ENCODE results near the gene SFT2D2. TPM values are rescaled to one million over a fixed set of nuclear protein-coding genes. Genes with fewer than 3 reads are reported as not detected.

Gene SFT2D2
- total RNA-seq, 4 donors from 2014 or later = 38.4 to 111 (median 59.2) TPM

DNA sequence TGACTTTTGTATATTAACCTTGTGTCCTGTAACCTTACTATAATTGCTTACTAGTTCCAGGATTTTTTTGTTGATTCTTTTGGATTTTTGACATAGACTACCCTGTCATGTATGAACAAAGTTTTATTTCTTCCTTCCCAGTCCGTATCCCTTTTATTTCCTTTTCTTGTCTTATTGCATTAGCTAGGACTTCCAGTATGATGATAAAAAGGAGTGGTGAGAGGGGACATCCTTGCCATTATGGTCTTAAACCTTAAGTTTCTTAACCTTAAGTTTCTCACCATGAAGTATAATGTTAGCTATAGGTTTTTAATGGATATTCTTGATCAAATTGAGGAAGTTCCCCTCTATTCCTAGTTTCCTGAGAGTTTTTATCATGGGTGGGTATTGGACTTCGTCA lies 30.4 kb downstream of the SFT2D2 start:
- Histone ChIP-seq H3K36me3 (no peaks in the 10 kb centered on the region), H3K4me1 (no peaks in the 10 kb centered on the region), H3K27ac (no peak overlapping the region), H3K4me3 (no peak overlapping the region), H3K9me3 (peaks cover 0 to 10% of the 10 kb centered on the region in 2 donors), H3K27me3 (no peaks in the 10 kb centered on the region)
- DNase-seq = no peak
- intact Hi-C loops (cut with DNase I; ENCODE audit: low total_unique reads) = no loop called here
- TF ChIP-seq, protein P1, sequence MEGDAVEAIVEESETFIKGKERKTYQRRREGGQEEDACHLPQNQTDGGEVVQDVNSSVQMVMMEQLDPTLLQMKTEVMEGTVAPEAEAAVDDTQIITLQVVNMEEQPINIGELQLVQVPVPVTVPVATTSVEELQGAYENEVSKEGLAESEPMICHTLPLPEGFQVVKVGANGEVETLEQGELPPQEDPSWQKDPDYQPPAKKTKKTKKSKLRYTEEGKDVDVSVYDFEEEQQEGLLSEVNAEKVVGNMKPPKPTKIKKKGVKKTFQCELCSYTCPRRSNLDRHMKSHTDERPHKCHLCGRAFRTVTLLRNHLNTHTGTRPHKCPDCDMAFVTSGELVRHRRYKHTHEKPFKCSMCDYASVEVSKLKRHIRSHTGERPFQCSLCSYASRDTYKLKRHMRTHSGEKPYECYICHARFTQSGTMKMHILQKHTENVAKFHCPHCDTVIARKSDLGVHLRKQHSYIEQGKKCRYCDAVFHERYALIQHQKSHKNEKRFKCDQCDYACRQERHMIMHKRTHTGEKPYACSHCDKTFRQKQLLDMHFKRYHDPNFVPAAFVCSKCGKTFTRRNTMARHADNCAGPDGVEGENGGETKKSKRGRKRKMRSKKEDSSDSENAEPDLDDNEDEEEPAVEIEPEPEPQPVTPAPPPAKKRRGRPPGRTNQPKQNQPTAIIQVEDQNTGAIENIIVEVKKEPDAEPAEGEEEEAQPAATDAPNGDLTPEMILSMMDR (IDR thresholded peaks at IDR 0.05) = no peak
- TF ChIP-seq POLR2A (IDR thresholded peaks at IDR 0.05) = no peak

DNA sequence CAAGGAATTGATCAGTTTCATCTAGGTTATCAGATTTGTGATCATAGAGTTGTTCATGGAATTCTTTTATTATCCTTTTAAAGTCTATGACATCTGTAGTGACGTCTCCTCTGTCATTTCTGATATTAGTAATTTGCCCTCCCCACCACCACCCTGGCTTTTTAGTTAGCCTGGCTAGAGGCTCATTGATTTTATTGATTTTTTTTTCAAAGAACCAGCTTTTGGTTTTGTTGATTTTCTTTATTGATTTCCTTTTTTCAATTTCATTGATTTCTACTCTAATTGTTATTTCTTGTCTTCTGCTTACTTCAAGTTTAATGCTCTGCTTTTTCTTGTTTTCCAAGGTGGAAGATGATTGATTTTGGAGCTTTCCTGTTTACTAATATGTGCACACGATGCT lies 31.6 kb downstream of the SFT2D2 start:
- no peak overlapping the region for H3K27ac ChIP-seq
- peaks cover 0 to 10% of the 10 kb centered on the region in 2 donors for H3K9me3 ChIP-seq
- H3K4me3 ChIP-seq = no peak overlapping the region
- no peaks in the 10 kb centered on the region for H3K27me3 ChIP-seq
- intact Hi-C loops (cut with DNase I; ENCODE audit: low total_unique reads) = no loop called here
- TF ChIP-seq, protein P1 (IDR thresholded peaks at IDR 0.05) = no peak
- TF ChIP-seq POLR2A (IDR thresholded peaks at IDR 0.05) = no peak
- no peaks in the 10 kb centered on the region for H3K36me3 ChIP-seq
- no peak for DNase-seq
- peaks cover 0 to 4% of the 10 kb centered on the region in 2 donors for H3K4me1 ChIP-seq

DNA sequence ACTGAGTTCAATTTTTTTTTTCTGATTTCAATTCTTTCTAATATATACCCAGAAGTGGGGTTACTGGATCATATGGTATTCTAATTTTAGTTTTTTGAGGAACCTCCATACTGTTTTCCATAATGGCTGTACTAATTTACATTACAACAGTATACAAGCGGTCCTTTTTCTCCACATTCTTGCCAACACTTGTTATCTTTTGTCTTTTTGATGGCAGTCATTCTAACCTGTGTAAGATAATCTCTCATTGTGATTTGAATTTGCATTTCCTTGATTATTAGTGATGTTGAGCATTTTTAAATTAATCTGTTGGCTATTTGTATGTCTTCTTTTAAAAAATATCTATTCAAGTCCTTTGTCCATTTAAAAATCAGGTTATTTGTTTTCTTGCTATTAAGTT lies 33.8 kb downstream of the SFT2D2 start:
- Histone ChIP-seq H3K27ac (no peak overlapping the region), H3K36me3 (no peaks in the 10 kb centered on the region), H3K9me3 (peaks cover 0 to 10% of the 10 kb centered on the region in 2 donors), H3K4me3 (no peak overlapping the region), H3K4me1 (peaks cover 0 to 4% of the 10 kb centered on the region in 2 donors), H3K27me3 (no peaks in the 10 kb centered on the region)
- TF ChIP-seq, protein P1 (IDR thresholded peaks at IDR 0.05) = no peak
- TF ChIP-seq POLR2A (IDR thresholded peaks at IDR 0.05) = no peak
- no peak for DNase-seq
- intact Hi-C loops (cut with DNase I; ENCODE audit: low total_unique reads) = no loop called here

DNA sequence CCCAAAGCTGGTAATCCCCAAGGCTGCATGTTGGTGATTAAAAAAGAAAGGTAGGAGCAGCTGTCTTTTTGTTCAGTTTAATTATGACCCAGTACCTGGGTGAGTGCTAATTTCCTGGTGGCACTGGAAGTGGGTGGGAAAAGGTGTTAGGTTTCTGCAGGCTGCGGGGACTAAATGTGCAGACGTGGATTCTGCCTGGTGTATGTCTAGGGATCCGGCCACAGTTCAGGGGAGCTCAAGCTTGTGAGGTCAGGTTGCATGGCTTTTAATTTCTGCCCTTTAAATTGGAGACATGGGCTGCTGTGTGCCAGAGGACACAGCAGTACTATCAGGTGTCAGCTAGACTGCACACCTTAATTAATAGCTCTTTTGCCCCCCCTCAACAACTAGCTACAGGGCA lies 34.6 kb downstream of the SFT2D2 start:
- H3K27ac ChIP-seq = no peak overlapping the region
- peaks cover 0 to 10% of the 10 kb centered on the region in 2 donors for H3K9me3 ChIP-seq
- H3K4me1 ChIP-seq = peaks cover 0 to 4% of the 10 kb centered on the region in 2 donors
- TF ChIP-seq, protein P1 (IDR thresholded peaks at IDR 0.05) = no peak
- TF ChIP-seq POLR2A (IDR thresholded peaks at IDR 0.05) = no peak
- intact Hi-C loops (cut with DNase I; ENCODE audit: low total_unique reads) = no loop called here
- no peaks in the 10 kb centered on the region for H3K27me3 ChIP-seq
- no peak for DNase-seq
- H3K4me3 ChIP-seq = no peak overlapping the region
- no peaks in the 10 kb centered on the region for H3K36me3 ChIP-seq

DNA sequence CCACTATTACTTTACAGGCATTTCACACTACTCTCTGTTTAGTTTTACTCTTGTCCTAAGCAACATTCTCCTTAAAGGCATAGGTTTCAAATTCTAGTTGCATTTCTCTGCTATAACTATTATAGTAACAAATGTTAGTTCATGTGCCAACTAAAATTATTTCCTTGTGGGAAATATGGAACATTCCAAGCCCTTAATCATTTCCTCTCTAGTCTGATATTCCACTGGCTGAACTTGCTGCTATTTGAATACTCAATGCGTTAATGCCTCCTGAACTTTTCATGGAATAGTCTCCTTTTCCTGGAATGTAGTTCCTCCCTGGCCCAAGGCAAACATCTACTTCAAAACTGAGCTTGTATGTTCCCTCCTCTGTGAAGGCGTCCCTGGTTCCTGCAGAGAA lies 35.6 kb downstream of the SFT2D2 start:
- no peak overlapping the region for H3K4me3 ChIP-seq
- H3K27ac ChIP-seq = peak overlapping the region in 1 of 2 donors; percentile 10
- TF ChIP-seq, protein P1 (IDR thresholded peaks at IDR 0.05) = no peak
- no peak for TF ChIP-seq POLR2A (IDR thresholded peaks at IDR 0.05)

More for the DNA sequence above, 35.6 kb downstream of the SFT2D2 start:
- no peaks in the 10 kb centered on the region for H3K27me3 ChIP-seq
- no peaks in the 10 kb centered on the region for H3K36me3 ChIP-seq
- peaks cover 0 to 4% of the 10 kb centered on the region in 2 donors for H3K4me1 ChIP-seq
- DNase-seq = no peak
- peaks cover 0 to 1% of the 10 kb centered on the region in 2 donors for H3K9me3 ChIP-seq
- intact Hi-C loops (cut with DNase I; ENCODE audit: low total_unique reads) = no loop called here
